HepG2 (cell line): ENCODE measurements around the gene BPGM. TPM values are rescaled to one million over a fixed set of nuclear protein-coding genes. Genes with fewer than 3 reads are reported as not detected.

Experiments used
- ATAC-seq: fragments of 200-7000 bp; cut with Tn5 transposase; 3 replicates; pipeline ENCODE4 v1.9.1; 2020; ENCODE audit warnings: mild to moderate bottlenecking, moderate library complexity
- BruUV-seq: library from RNA; stranded (reverse); fragments of 400-500 nt; replicated peaks from 2 replicates; lab custom pipeline; 2021; lab: Mats Ljungman, UMichigan
- CTCF ChIA-PET: fragments of 300-600 bp; formaldehyde crosslinking; extraction: SDS; loops from one replicate; lab custom pipeline; 2021; ENCODE audit warnings: low total read pairs, inconsistent platforms, low intra/inter-chr PET ratio; lab: Yijun Ruan, JAX
- POLR2A ChIA-PET: fragments of 350-600 bp; sonication (Branson Sonifier 250); formaldehyde crosslinking; loops from one replicate; lab custom pipeline; 2020; ENCODE audit warnings: antibody characterized with exemption, inconsistent platforms; lab: Yijun Ruan, JAX
- DNase-seq: peaks from one replicate; pipeline ENCODE4 v3.0.0-alpha.2; 2015; ENCODE audit warnings: low spot score
- FAIRE-seq: peaks from 3 replicates; lab custom pipeline; 2011; peaks lifted over from hg19 to GRCh38; lab: Jason Lieb, UNC
- H2AFZ ChIP-seq: one replicate; pipeline ENCODE4 v1.6.1; 2011; ENCODE audit warnings: low read length, inconsistent platforms
- H3K27ac ChIP-seq: fragments of 300-600 bp; 3 replicates; pipeline ENCODE4 v1.8.0; 2011; ENCODE audit warnings: mixed run types, mild to moderate bottlenecking, mixed read lengths, low read length, inconsistent platforms; ENCODE audit not compliant: insufficient read depth; ENCODE audit errors: extremely low read length
- H3K27me3 ChIP-seq, 2 experiments: fragments of 200-600 bp in 1 of 2; 2 replicates in 1 of 2; 3 replicates in 1 of 2; pipeline versions ENCODE4 v1.6.0 to v1.8.0; 2011; ENCODE audit warnings: low read length in 2 of 2, mild to moderate bottlenecking in 2 of 2, moderate library complexity in 2 of 2, inconsistent platforms in 1 of 2; ENCODE audit not compliant: insufficient read depth in 2 of 2, control insufficient read depth in 1 of 2
- H3K36me3 ChIP-seq, 2 experiments: fragments of 200-600 bp in 1 of 2; replicated peaks in 1 of 2; 2 replicates in 1 of 2; 3 replicates in 1 of 2; pipeline versions ENCODE4 v1.5.1 to v1.8.0; 2011; ENCODE audit warnings: low read length in 2 of 2, inconsistent platforms in 1 of 2; ENCODE audit not compliant: insufficient read depth in 2 of 2, control insufficient read depth in 1 of 2
- H3K4me1 ChIP-seq: 2 replicates; pipeline ENCODE4 v1.5.1; 2012; ENCODE audit warnings: low read length, inconsistent platforms; ENCODE audit not compliant: insufficient read depth
- H3K4me2 ChIP-seq: 2 replicates; pipeline ENCODE4 v1.6.0; 2011; ENCODE audit warnings: low read depth, low read length, inconsistent platforms
- H3K4me3 ChIP-seq, 3 experiments: fragments of 200-600 bp in 1 of 3; sonication (generic), shearing (Covaris generic) in 1 of 3; replicated peaks in 1 of 3; 2 replicates each; pipeline ENCODE4 v1.5.1; 2011 to 2016; ENCODE audit warnings: low read length in 3 of 3, inconsistent platforms in 2 of 3, low read depth in 2 of 3, mild to moderate bottlenecking in 2 of 3, control low read depth in 1 of 3, mixed read lengths in 1 of 3; ENCODE audit not compliant: insufficient read depth in 1 of 3
- H3K79me2 ChIP-seq: one replicate; pipeline ENCODE4 v1.6.1; 2011; ENCODE audit warnings: low read length, inconsistent platforms; ENCODE audit not compliant: insufficient read depth
- H3K9ac ChIP-seq: 2 replicates; pipeline ENCODE4 v1.6.0; 2011; ENCODE audit warnings: mild to moderate bottlenecking, low read depth, low read length, inconsistent platforms; ENCODE audit not compliant: insufficient read depth
- H3K9me3 ChIP-seq: 2 replicates; pipeline ENCODE4 v1.5.1; 2012; ENCODE audit warnings: mild to moderate bottlenecking, low read length
- H4K20me1 ChIP-seq: 2 replicates; pipeline ENCODE4 v1.6.0; 2011; ENCODE audit warnings: inconsistent platforms, mild to moderate bottlenecking, low read length, moderate library complexity; ENCODE audit not compliant: insufficient read depth
- ATF3 ChIP-seq: sonication (generic); formaldehyde crosslinking; IDR thresholded peaks from 2 replicates; pipeline ENCODE4 v1.4.0; 2020; ENCODE audit warnings: missing genetic modification reagents
- CEBPB ChIP-seq: IDR thresholded peaks from 2 replicates; pipeline ENCODE4 v1.6.1; 2011; ENCODE audit warnings: low read depth, low read length, improper control_type of control experiment, borderline replicate concordance
- STAG1 ChIP-seq: sonication (generic); formaldehyde crosslinking; IDR thresholded peaks from 2 replicates; pipeline ENCODE4 v1.4.0; 2020; ENCODE audit warnings: missing genetic modification reagents
- TBL1XR1 ChIP-seq: fragments of 150-350 bp; IDR thresholded peaks from 2 replicates; pipeline ENCODE4 v1.6.1; 2014; ENCODE audit warnings: borderline replicate concordance, low read length; ENCODE audit not compliant: partially characterized antibody
- WGBS: methylation state at CpG from one replicate; pipeline ENCODE4 v1.1.6; 2017; ENCODE audit warnings: low lambda C conversion rate; 5-methylcytosine and 5-hydroxymethylcytosine counted together
- in situ Hi-C: cut with HindIII; loops from 2 replicates; pipeline ENCODE4 v1.10.0; 2017; ENCODE audit warnings: low pct_unique_long_range_greater_than_20kb; ENCODE audit not compliant: extremely low pct_ligation_motif_present
- intact Hi-C: fragments of 100-400 bp; cut with micrococcal nuclease; formaldehyde crosslinking; loops from one replicate; pipeline ENCODE4 v1.10.0; 2022; ENCODE audit not compliant: unreplicated experiment
- polyA plus RNA-seq, 8 experiments: library from polyadenylated mRNA; depleted of rRNA in 3 of 8; stranded (reverse) in 7 of 8; unstranded in 1 of 8; fragments of >200 nt; fragmentation: Illumina TruSeq in 4 of 8; extraction: Trizol in 4 of 8; gene quantifications; 2 replicates each; pipeline versions ENCODE4 v1.2.1 to v1.2.3, GENCODE V29; 2011 to 2016; ENCODE audit warnings: low read depth in 4 of 8, missing spikeins in 1 of 8, mixed read lengths in 1 of 8; ENCODE audit not compliant: insufficient read depth in 1 of 8
- total RNA-seq, 5 experiments: library from RNA; depleted of rRNA; stranded (reverse); fragments of >200 nt; fragmentation: Illumina TruSeq; extraction: Trizol; gene quantifications; 2 replicates each; pipeline ENCODE4 v1.2.3, GENCODE V29; 2016; ENCODE audit warnings: low read depth in 1 of 5

Gene BPGM
- total and polyA plus RNA-seq, 2 of the 13 experiments (the other 11 are each of a cell fraction or from before 2014, with no cell fraction given) = 4.0 to 7.5 TPM

GRCh38 chr7:134611611-134612151 is 35.0 kb upstream of the BPGM start:
- Histone ChIP-seq H3K36me3 (no peaks in the 10 kb centered on the region), H3K9me3 (no peaks in the 10 kb centered on the region), H3K4me2 (no peak overlapping the region), H3K9ac (no peak overlapping the region)
- no TSS peak for BruUV-seq
- no peak for FAIRE-seq
- POLR2A ChIA-PET = no interaction called here
- no peak for ATAC-seq
- TF ChIP-seq CEBPB (peak; percentile 36; the same call in 1 of the 2 replicates), TBL1XR1 (no peak)
- TF ChIP-seq, all 625 proteins: peak for 1
- no peaks in the 10 kb centered on the region for H4K20me1 ChIP-seq
- no peaks in the 10 kb centered on the region for H3K4me1 ChIP-seq
- no peak for DNase-seq
- peaks cover 0 to under 1% of the 10 kb centered on the region in 2 experiments; a peak in 1 of 5 replicates for H3K27me3 ChIP-seq
- CTCF ChIA-PET = no interaction called here
- no peak overlapping the region for H3K4me3 ChIP-seq
- no peak overlapping the region for H2AFZ ChIP-seq
- intact Hi-C loops = no loop called here
- in situ Hi-C loops = no loop called here
- no peaks in the 10 kb centered on the region for H3K79me2 ChIP-seq
- H3K27ac ChIP-seq = no peak overlapping the region
- WGBS = 37% methylated on average over 6 of the region's 6 CpGs

GRCh38 chr7:134612197-134612596 is 34.5 kb upstream of the BPGM start:
- Histone ChIP-seq H3K9me3 (no peaks in the 10 kb centered on the region), H3K4me2 (no peak overlapping the region), H3K4me3 (no peak overlapping the region), H2AFZ (no peak overlapping the region), H4K20me1 (no peaks in the 10 kb centered on the region), H3K4me1 (no peaks in the 10 kb centered on the region), H3K27ac (no peak overlapping the region), H3K36me3 (no peaks in the 10 kb centered on the region), H3K79me2 (no peaks in the 10 kb centered on the region), H3K27me3 (0 out of 5 replicates have a peak, but pooled peaks cover 0 to 5% of the 10 kb centered on the region in 2 experiments), H3K9ac (no peak overlapping the region)
- no TSS peak for BruUV-seq
- 15% methylated on average over 2 of the region's 2 CpGs for WGBS
- in situ Hi-C loops (no loop called here), intact Hi-C loops (no loop called here)
- ATAC-seq = no peak
- CTCF ChIA-PET = no interaction called here
- no peak for DNase-seq
- TF ChIP-seq STAG1 (CRISPR knock-in tag) = peak; percentile 16; the same call in 1 of the 2 replicates
- no peak for TF ChIP-seq ATF3
- POLR2A ChIA-PET = no interaction called here
- no peak for FAIRE-seq
